KMS-11 (cell line): ENCODE data around the gene CROT.

Experiments used
- H2AFZ ChIP-seq: fragments of 200-600 bp; sonication (generic); 2 replicates; pipeline ENCODE4 v1.6.1; 2016; ENCODE audit warnings: antibody characterized with exemption, mixed run types, low read depth
- H3K27ac ChIP-seq: fragments of 200-600 bp; sonication (generic); 2 replicates; pipeline ENCODE4 v1.6.1; 2016; ENCODE audit warnings: mild to moderate bottlenecking, mixed run types
- H3K27me3 ChIP-seq: fragments of 200-600 bp; sonication (generic); 2 replicates; pipeline ENCODE4 v1.6.1; 2017; ENCODE audit warnings: mild to moderate bottlenecking, low read depth, mixed run types, moderate library complexity; ENCODE audit not compliant: insufficient read depth
- H3K36me3 ChIP-seq: fragments of 200-600 bp; sonication (generic); 2 replicates; pipeline ENCODE4 v1.6.1; 2017; ENCODE audit warnings: mild to moderate bottlenecking, mixed run types; ENCODE audit not compliant: insufficient read depth
- H3K4me1 ChIP-seq: fragments of 200-600 bp; sonication (generic); 2 replicates; pipeline ENCODE4 v1.6.1; 2016; ENCODE audit warnings: mild to moderate bottlenecking, low read depth, mixed run types; ENCODE audit not compliant: poor library complexity, severe bottlenecking
- H3K4me2 ChIP-seq: fragments of 200-600 bp; sonication (generic); 2 replicates; pipeline ENCODE4 v1.7.0; 2016; ENCODE audit warnings: mild to moderate bottlenecking, mixed run types
- H3K4me3 ChIP-seq: fragments of 200-600 bp; sonication (generic); IDR thresholded peaks from 2 replicates; pipeline ENCODE4 v1.6.1; 2017; ENCODE audit warnings: low read depth, low read length, mixed read lengths; ENCODE audit not compliant: insufficient read depth
- H3K79me2 ChIP-seq: fragments of 200-600 bp; sonication (generic); 2 replicates; pipeline ENCODE4 v1.6.1; 2016; ENCODE audit warnings: low read depth, mixed run types; ENCODE audit not compliant: insufficient read depth
- H3K9ac ChIP-seq: fragments of 200-600 bp; sonication (generic); 2 replicates; pipeline ENCODE4 v1.6.1; 2016; ENCODE audit warnings: mild to moderate bottlenecking, mixed run types
- H4K20me1 ChIP-seq: fragments of 200-600 bp; sonication (generic); 2 replicates; pipeline ENCODE4 v1.6.1; 2016; ENCODE audit warnings: mild to moderate bottlenecking, mixed run types; ENCODE audit not compliant: insufficient read depth
- TF ChIP-seq, protein P1 (sequence below): fragments of 200-600 bp; sonication (generic); conservative IDR thresholded peaks from 2 replicates; pipeline ENCODE4 v1.6.1; 2017; ENCODE audit warnings: low read depth, mild to moderate bottlenecking, antibody characterized with exemption, low read length, moderate library complexity, mixed read lengths

The CROT gene

GRCh38 chr7:87344446-87344845 lies 1.0 kb upstream of the CROT start:
- Histone ChIP-seq H3K79me2 (peaks cover 7% of the 10 kb centered on the region; the same call in 1 of the 2 replicates), H3K4me3 (no peak overlapping the region), H3K4me1 (peaks cover 31% of the 10 kb centered on the region), H3K27ac (peak overlapping the region; percentile 37; the same call in 1 of the 2 replicates), H3K4me2 (peak overlapping the region; percentile 87), H3K9ac (peak overlapping the region; percentile 28; the same call in 1 of the 2 replicates), H4K20me1 (no peaks in the 10 kb centered on the region), H2AFZ (peak overlapping the region; percentile 97), H3K27me3 (no peaks in the 10 kb centered on the region), H3K36me3 (no peaks in the 10 kb centered on the region)
- TF ChIP-seq, protein P1, sequence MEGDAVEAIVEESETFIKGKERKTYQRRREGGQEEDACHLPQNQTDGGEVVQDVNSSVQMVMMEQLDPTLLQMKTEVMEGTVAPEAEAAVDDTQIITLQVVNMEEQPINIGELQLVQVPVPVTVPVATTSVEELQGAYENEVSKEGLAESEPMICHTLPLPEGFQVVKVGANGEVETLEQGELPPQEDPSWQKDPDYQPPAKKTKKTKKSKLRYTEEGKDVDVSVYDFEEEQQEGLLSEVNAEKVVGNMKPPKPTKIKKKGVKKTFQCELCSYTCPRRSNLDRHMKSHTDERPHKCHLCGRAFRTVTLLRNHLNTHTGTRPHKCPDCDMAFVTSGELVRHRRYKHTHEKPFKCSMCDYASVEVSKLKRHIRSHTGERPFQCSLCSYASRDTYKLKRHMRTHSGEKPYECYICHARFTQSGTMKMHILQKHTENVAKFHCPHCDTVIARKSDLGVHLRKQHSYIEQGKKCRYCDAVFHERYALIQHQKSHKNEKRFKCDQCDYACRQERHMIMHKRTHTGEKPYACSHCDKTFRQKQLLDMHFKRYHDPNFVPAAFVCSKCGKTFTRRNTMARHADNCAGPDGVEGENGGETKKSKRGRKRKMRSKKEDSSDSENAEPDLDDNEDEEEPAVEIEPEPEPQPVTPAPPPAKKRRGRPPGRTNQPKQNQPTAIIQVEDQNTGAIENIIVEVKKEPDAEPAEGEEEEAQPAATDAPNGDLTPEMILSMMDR = no peak

GRCh38 chr7:87345962-87346371 lies 503 bp downstream of the CROT start:
- Histone ChIP-seq H3K4me1 (peaks cover 31% of the 10 kb centered on the region), H3K9ac (peak overlapping the region; percentile 34; the same call in 1 of the 2 replicates), H4K20me1 (no peaks in the 10 kb centered on the region), H3K79me2 (peaks cover 7% of the 10 kb centered on the region; the same call in 1 of the 2 replicates), H3K27me3 (no peaks in the 10 kb centered on the region), H3K4me3 (no peak overlapping the region), H2AFZ (peak overlapping the region; percentile 97), H3K27ac (no peak overlapping the region), H3K36me3 (no peaks in the 10 kb centered on the region; the same call in 1 of the 2 replicates), H3K4me2 (peak overlapping the region; percentile 87)
- TF ChIP-seq, protein P1 = no peak

- peaks cover 7% of the 10 kb centered on the region; the same call in 1 of the 2 replicates for H3K79me2 ChIP-seq
- no peak overlapping the region for H2AFZ ChIP-seq
- peaks cover 19% of the 10 kb centered on the region for H3K4me1 ChIP-seq
- H3K27me3 ChIP-seq = no peaks in the 10 kb centered on the region
- H3K36me3 ChIP-seq = no peaks in the 10 kb centered on the region; the same call in 1 of the 2 replicates
- H3K9ac ChIP-seq = no peak overlapping the region
- no peak overlapping the region for H3K4me3 ChIP-seq
- TF ChIP-seq, protein P1 = no peak
- no peak overlapping the region for H3K27ac ChIP-seq
- no peaks in the 10 kb centered on the region for H4K20me1 ChIP-seq
- 0 out of 2 replicates have a peak overlapping the region, but pooled peaks have one; percentile 87 for H3K4me2 ChIP-seq
These were observed 1.7 kb downstream of the CROT start for GRCh38 chr7:87347207-87347606.

GRCh38 chr7:87347664-87348063 lies 2.2 kb downstream of the CROT start:
- Histone ChIP-seq H3K27me3 (no peaks in the 10 kb centered on the region), H3K4me2 (no peak overlapping the region), H3K9ac (no peak overlapping the region), H3K36me3 (no peaks in the 10 kb centered on the region; the same call in 1 of the 2 replicates), H4K20me1 (no peaks in the 10 kb centered on the region), H2AFZ (no peak overlapping the region), H3K27ac (no peak overlapping the region), H3K4me1 (peaks cover 19% of the 10 kb centered on the region), H3K79me2 (peaks cover 7% of the 10 kb centered on the region; the same call in 1 of the 2 replicates), H3K4me3 (no peak overlapping the region)
- TF ChIP-seq, protein P1 = no peak
